Activated T-cell treated with anti-CD3 and anti-CD28 coated beads, Interleukin-2, amount 50 U/mL, for 24 hours (primary cell): ENCODE results near the gene IRF2.

ENCODE experiments used
- DNase-seq: peaks from one replicate; pipeline ENCODE4 v3.0.0-alpha.2; 2020
- H3K27ac Mint-ChIP-seq: 2 replicates; pipeline ENCODE4 v1.8.0; 2020; ENCODE audit warnings: mild to moderate bottlenecking, mixed read lengths
- H3K27me3 Mint-ChIP-seq: 2 replicates; pipeline ENCODE4 v1.8.0; 2020; ENCODE audit warnings: mixed read lengths
- H3K36me3 Mint-ChIP-seq: 2 replicates; pipeline ENCODE4 v1.8.0; 2020; ENCODE audit warnings: low read depth, mixed read lengths
- H3K4me1 Mint-ChIP-seq: 2 replicates; pipeline ENCODE4 v1.8.0; 2020; ENCODE audit warnings: low read depth, mixed read lengths
- H3K4me3 Mint-ChIP-seq: 2 replicates; pipeline ENCODE4 v1.8.0; 2020; ENCODE audit warnings: mild to moderate bottlenecking, moderate library complexity, mixed read lengths
- H3K9me3 Mint-ChIP-seq: 2 replicates; pipeline ENCODE4 v1.8.0; 2020; ENCODE audit warnings: mixed read lengths

Gene IRF2

DNA sequence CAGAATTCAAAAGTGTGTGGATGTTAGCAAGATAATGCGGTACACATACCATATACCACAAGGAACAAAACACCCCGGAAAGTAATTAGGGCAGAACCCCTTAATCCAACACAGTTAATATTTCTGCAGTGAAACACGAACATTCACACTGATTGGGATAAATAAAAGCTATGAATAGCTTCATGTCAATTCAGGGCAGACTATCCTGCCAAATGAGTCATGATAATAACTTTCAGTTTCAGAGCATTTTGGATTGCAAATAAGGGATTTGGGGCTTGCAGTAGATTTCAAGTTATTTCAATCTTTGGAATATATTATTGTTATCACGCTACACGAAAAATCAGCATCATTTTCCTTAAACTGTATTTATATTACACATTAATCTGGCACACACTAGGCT lies 24.3 kb downstream of the IRF2 start:
- peaks cover 87% of the 10 kb centered on the region for H3K4me1 Mint-ChIP-seq
- no peaks in the 10 kb centered on the region for H3K9me3 Mint-ChIP-seq
- DNase-seq, result no peak
- no peaks in the 10 kb centered on the region for H3K27me3 Mint-ChIP-seq
- H3K36me3 Mint-ChIP-seq, result peaks cover 37% of the 10 kb centered on the region
- H3K27ac Mint-ChIP-seq, result peak overlapping the region; percentile 58
- no peak overlapping the region for H3K4me3 Mint-ChIP-seq

DNA sequence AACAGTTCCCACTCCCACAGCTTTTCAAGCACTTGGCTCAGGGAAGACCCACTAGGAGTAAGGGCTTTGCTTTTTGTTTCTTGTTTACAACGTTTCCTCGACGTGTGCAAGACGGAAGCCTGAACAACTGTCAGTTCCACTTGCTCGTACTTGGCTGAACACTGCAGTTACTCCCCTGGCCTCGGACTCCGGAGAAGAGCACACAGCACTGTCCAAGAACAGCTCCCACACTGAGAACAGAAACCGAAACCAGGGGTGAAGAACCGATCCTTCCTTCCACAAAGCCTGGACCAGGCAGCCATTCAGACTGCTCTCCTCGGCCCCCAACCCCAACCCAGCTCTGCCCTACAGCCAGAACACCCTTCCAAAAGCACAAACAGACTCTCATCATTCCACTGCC lies 25.5 kb downstream of the IRF2 start:
- Mint-ChIP-seq H3K36me3 (peaks cover 42% of the 10 kb centered on the region), H3K27ac (peak overlapping the region; percentile 81), H3K4me1 (peaks cover 86% of the 10 kb centered on the region), H3K4me3 (peak overlapping the region; percentile 70), H3K9me3 (no peaks in the 10 kb centered on the region), H3K27me3 (no peaks in the 10 kb centered on the region)
- peak; percentile 31 for DNase-seq

DNA sequence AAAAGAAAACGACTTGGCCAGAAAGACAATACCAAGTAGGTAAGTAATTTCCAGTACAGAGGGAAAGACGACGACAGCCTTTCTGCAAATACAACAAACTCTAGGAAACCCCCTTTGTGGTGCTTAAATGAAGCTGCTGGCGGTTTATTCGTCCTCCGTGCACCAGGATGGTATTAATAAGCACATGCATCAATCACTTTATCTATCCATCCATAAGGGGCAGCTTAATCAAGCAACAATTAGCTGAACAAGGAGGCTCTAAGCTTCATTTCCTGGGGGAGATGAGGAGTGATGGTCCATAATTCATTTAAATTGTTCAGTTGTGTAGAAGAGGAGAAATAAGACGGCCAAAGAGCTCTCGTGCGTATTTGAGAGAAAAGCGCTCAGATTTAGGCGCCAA lies 26.2 kb downstream of the IRF2 start:
- Mint-ChIP-seq H3K4me3 (peak overlapping the region; percentile 70), H3K27me3 (no peaks in the 10 kb centered on the region), H3K4me1 (peaks cover 85% of the 10 kb centered on the region), H3K36me3 (peaks cover 45% of the 10 kb centered on the region), H3K27ac (peak overlapping the region; percentile 7), H3K9me3 (no peaks in the 10 kb centered on the region)
- DNase-seq, result no peak

DNA sequence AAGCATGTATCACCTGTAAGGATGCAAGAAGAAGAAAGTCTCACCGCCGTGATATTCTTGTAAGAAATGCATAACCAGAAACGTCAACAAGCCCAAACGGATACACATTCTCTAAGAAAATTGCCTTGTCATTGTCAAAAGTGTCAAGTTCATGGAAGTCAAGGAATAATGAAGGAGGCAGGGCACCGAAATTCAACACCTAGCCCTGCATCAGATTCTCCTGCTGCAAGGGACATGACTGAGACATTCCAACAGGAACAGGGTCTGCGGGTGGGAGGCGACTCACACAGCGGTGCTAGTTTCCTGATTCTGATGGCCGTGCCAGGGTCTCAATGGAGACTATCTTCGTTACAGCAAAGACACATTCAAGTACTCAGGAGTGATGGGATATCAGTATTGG lies 26.7 kb downstream of the IRF2 start:
- Mint-ChIP-seq H3K4me3 (no peak overlapping the region), H3K4me1 (peaks cover 86% of the 10 kb centered on the region), H3K36me3 (peaks cover 45% of the 10 kb centered on the region), H3K27ac (peak overlapping the region; percentile 34), H3K9me3 (no peaks in the 10 kb centered on the region), H3K27me3 (no peaks in the 10 kb centered on the region)
- peak; percentile 19 for DNase-seq

DNA sequence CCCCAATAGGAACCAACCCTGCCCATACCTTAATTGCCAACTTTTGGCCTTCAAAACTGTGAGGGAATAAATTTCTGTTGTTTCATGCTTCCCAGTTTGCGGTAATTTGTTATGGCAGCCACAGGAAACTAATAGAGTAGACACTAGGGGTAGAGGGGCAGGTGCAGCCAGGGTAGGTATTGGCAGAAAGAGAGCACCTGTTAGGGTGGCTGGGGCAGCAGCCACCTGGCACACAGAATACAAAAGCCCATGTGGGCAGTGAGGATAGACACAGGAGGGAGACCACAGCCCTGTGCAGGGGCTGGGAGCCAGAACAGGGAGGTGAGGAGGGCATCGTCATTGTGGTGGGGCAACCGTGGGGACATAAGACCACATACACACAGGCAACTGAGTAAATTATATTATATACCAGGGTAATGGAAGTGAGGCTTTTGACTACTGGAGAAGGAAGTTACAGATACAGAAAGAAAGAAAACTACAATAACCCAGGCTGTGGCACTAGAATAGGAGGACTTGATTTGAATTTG lies 28.2 kb downstream of the IRF2 start:
- H3K9me3 Mint-ChIP-seq, result no peaks in the 10 kb centered on the region
- H3K27ac Mint-ChIP-seq, result no peak overlapping the region
- H3K36me3 Mint-ChIP-seq, result peaks cover 35% of the 10 kb centered on the region
- peaks cover 88% of the 10 kb centered on the region for H3K4me1 Mint-ChIP-seq
- no peak overlapping the region for H3K4me3 Mint-ChIP-seq
- DNase-seq, result no peak
- no peaks in the 10 kb centered on the region for H3K27me3 Mint-ChIP-seq

DNA sequence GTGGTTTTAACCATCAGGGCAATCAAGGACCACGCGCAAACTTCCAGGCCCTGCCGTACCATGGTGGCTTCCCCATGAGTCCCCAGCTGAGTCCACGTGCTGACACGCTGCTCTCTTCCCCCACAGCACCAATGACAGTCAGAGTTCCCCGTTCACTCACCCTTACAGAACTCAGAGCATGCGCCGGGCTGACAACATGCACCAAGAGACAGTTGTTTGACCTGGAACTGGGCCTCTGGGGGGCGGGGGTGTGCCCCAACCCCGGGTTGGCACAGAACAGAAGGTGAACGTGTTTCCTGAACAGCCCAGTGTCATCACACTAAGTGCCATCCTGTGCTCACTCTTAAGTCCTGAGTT lies 29.4 kb downstream of the IRF2 start:
- Mint-ChIP-seq H3K27ac (peak overlapping the region; percentile 80), H3K27me3 (no peaks in the 10 kb centered on the region), H3K4me3 (peak overlapping the region; percentile 41), H3K36me3 (peaks cover 34% of the 10 kb centered on the region), H3K9me3 (no peaks in the 10 kb centered on the region), H3K4me1 (peaks cover 91% of the 10 kb centered on the region)
- peak; percentile 47 for DNase-seq

DNA sequence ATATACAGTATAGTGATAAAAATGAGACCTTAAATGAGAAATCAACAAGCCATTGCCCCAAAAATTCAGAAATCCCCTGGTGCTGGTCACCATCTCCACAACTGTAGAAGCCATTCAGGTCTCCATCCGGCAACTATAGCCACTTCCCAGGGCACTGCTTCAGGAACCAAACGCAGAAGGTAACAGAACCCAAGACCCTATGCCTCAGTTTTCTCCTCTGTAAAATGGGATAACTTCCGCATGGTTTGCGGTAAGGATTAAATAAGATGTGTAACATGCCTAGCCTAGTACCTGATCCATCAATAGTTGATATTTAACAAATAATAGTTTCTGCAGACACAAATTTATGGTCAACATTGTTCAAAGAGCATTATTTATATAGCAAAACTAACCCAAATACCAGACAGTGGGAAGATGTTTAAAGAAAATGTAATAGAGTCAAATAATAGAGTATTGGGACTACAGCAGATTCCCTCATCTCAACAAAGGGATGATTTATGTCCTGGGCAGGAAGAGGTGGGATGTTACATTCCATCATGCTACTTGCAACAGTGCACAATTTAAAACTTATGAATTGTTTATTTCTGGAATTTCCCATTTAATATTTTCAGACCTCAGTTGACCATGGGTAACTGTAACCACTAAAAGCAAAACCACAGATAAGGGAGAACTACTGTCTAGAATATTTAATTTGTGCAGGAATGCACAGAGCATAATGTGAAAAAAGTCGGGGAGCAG lies 30.0 kb downstream of the IRF2 start:
- Mint-ChIP-seq H3K27me3 (no peaks in the 10 kb centered on the region), H3K9me3 (no peaks in the 10 kb centered on the region), H3K36me3 (peaks cover 35% of the 10 kb centered on the region), H3K4me1 (peaks cover 91% of the 10 kb centered on the region), H3K4me3 (no peak overlapping the region), H3K27ac (peak overlapping the region; percentile 80)
- DNase-seq, result no peak

DNA sequence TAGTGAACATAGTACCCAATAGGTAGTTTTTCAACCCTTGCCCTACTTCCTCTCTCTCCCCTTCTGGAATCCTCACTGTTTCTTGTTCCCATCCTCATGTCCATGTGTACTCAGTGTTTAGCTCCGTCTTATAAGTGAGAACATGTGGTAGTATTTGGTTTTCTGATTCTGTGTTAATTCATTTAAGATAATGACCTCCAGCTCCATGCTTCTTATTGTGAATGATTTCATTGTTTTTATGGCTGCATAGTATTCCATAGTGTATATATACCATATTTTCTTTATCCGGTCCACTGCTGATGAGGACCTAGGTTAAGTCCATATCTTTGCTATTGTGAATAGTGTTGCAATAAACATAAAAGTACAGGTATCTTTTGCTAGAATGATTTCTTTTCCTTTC lies 31.0 kb downstream of the IRF2 start:
- peak overlapping the region; percentile 62 for H3K27ac Mint-ChIP-seq
- H3K36me3 Mint-ChIP-seq, result peaks cover 26% of the 10 kb centered on the region
- no peaks in the 10 kb centered on the region for H3K9me3 Mint-ChIP-seq
- H3K4me3 Mint-ChIP-seq, result no peak overlapping the region
- peaks cover 87% of the 10 kb centered on the region for H3K4me1 Mint-ChIP-seq
- DNase-seq, result no peak
- H3K27me3 Mint-ChIP-seq, result no peaks in the 10 kb centered on the region

DNA sequence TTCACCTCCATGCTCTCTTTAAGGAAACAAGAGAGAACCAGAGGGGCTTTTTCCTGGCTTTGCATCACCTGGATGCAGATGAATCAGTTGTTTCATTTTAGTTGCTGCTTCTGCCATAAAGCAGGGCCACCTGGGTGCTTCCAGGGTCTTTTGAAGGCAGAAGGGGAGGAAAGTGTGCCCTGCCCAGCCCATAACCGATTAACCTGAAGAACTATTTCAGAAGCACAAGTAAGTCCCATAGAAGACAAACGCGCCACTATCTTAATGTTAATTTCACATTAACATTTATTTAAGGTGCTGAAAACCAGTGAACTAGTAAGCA lies 32.1 kb downstream of the IRF2 start:
- peak overlapping the region; percentile 67 for H3K27ac Mint-ChIP-seq
- no peaks in the 10 kb centered on the region for H3K27me3 Mint-ChIP-seq
- H3K9me3 Mint-ChIP-seq, result no peaks in the 10 kb centered on the region
- peaks cover 87% of the 10 kb centered on the region for H3K4me1 Mint-ChIP-seq
- DNase-seq, result no peak
- H3K4me3 Mint-ChIP-seq, result no peak overlapping the region
- peaks cover 18% of the 10 kb centered on the region for H3K36me3 Mint-ChIP-seq

DNA sequence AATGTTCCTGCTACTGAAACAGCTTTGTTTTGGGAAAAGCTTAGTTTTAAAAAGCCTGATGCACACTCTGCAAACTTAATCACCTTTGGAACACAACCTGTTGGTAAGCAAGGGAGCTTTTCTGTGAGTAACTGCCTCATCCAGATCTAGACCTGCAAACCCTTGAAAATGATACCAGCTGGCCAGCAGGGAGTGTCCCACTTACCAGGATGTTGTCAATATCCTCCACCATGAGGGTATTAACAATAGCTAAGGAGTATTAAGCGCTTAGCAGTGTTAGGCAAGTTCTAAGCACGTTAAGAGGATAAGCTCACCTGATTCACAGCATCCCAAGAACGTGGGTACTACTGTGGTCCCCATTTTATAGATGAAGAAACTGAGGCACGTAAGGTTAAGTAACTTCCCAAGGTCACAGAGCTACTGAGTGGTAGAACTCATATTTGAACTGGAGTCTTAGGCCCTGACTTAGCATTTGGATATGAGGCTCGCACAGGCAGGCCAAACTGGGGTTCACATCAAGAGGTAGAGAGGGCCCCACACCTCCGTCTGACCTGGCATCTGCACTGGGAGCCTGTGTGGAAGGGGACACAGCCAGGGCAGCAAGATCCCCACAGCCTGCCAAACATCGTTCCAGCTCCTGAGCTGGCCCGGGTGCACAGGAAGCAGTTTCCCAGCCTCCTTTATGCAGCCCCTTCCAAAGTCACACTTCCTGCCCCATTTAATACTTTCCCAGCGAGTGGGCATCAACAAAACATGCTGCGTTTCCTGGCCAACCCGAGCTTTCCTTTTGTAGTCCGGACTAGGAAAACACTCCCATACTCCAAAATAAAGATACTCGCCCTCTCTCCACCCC lies 32.7 kb downstream of the IRF2 start:
- DNase-seq, result no peak
- Mint-ChIP-seq H3K4me3 (no peak overlapping the region), H3K4me1 (peaks cover 84% of the 10 kb centered on the region), H3K27me3 (no peaks in the 10 kb centered on the region), H3K27ac (peak overlapping the region; percentile 15), H3K36me3 (peaks cover 17% of the 10 kb centered on the region), H3K9me3 (no peaks in the 10 kb centered on the region)

DNA sequence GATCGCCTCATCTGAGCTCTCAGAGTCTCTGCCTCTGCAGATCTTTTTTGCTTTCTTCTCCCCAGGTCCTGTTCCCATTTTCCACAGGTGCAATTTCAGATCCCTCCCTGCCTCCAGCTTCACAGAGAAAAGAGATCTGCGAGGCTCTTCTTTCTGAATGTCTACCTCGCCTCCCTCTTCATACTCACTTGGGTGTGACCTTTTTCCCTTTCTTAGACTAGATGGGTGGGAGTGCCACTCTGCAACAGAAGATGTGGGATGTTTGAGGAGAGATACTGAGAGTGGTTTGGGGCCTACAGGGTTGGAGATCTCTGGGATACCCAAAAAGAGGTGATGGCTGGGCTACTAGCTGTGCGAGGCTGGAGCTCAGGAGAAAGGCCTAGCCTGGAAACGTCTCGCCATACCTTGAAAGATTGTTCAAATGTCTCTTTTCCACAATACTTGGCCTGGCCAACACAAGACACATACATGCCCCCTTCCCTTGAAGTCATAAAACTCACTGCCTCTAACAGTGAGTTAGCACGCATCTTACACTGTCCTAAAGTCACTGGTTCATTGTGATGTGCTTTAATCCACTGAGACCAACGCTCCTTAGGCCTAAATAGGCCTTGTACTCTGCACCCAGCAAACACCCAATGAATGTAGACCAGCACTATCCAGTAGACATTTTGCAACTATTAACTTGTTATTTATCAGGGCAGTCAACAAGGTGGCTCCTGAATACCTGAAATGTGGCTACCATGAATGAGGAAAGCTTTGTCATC lies 33.6 kb downstream of the IRF2 start:
- Mint-ChIP-seq H3K36me3 (peaks cover 11% of the 10 kb centered on the region), H3K27ac (peak overlapping the region; percentile 38), H3K4me1 (peaks cover 80% of the 10 kb centered on the region), H3K4me3 (no peak overlapping the region), H3K9me3 (no peaks in the 10 kb centered on the region), H3K27me3 (no peaks in the 10 kb centered on the region)
- no peak for DNase-seq

DNA sequence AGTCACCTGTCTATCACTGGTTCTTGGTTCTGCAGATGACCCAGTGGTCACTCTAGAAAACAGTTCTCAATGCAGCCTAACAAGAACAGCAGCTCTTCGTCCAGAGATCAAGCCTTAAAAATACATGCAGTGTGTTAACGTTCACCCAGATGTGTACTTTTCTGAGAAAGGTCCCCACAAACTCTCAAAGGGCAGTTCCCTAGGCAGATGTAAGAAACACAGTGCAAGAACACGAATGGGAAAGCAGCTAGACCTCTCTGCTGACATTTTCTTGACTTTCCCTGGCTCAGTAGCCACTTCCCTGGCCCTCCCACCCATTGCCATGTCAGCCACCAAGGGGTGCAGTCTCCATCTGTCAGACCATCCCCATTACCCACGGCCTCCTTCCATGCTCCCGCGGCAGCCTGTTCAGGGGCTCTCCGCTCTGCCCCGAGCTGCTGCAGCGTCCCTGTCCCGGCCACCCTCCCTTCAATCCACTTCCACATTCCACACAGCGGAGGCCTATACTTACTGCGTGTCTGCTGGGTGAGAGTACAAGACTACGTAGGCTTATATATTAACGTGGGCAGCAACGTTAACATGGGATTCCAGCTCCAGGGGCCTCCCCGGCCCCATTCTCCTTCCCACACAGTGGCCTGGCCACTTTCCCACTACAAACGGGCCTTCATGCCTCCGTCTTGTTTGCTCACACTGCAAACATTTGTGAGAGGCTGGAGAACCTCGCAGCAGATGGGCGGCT lies 34.3 kb downstream of the IRF2 start:
- Mint-ChIP-seq H3K27me3 (no peaks in the 10 kb centered on the region), H3K36me3 (peaks cover 10% of the 10 kb centered on the region), H3K27ac (peak overlapping the region; percentile 38), H3K9me3 (no peaks in the 10 kb centered on the region), H3K4me1 (peaks cover 82% of the 10 kb centered on the region), H3K4me3 (no peak overlapping the region)
- DNase-seq, result no peak

DNA sequence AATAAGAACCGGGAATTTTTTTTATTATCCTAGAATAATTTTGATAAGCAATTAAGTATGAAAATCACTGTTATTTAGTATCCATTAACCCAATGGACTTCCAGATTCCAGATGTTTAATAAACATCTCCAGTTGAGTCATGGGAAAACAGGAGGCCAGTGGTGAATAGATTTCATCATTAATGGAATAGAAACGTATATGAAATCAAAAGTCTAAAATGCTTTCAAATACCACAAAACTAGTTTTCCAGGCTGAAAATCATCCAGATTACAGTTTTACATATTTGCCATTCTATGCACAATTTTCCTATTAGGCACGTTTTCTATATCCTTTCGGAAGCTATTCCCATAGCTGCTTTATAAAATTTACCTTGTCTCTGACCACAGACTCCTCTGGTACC lies 35.0 kb downstream of the IRF2 start:
- Mint-ChIP-seq H3K9me3 (no peaks in the 10 kb centered on the region), H3K4me3 (no peak overlapping the region), H3K36me3 (peaks cover 6% of the 10 kb centered on the region), H3K27ac (no peak overlapping the region), H3K27me3 (no peaks in the 10 kb centered on the region), H3K4me1 (peaks cover 78% of the 10 kb centered on the region)
- no peak for DNase-seq

DNA sequence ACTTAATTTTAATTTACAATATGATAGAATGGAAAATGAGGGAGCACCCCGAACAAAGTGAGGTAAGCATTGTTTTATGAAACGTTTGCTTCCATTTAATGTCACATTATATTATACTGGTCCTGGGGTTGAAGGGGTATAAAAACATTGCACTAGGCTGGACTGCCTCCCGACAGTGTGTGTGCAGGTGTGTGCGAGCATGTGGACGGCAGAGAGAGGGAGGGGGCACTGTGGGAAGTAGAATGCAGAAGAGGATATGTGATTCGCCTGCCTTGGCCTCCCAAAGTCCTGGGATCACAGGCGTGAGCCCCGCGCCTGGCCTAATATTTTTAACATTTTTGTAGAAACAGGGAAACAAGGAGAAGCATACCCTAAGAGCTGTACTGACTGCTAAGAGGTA lies 36.0 kb downstream of the IRF2 start:
- Mint-ChIP-seq H3K9me3 (no peaks in the 10 kb centered on the region), H3K4me3 (no peak overlapping the region), H3K27me3 (no peaks in the 10 kb centered on the region), H3K4me1 (peaks cover 77% of the 10 kb centered on the region), H3K36me3 (peaks cover 10% of the 10 kb centered on the region), H3K27ac (no peak overlapping the region)
- DNase-seq, result no peak
